Keratinocyte (primary cell): Measurements from ENCODE around the gene LTBR. TPM values are rescaled to one million over a fixed set of nuclear protein-coding genes. Genes with fewer than 3 reads are reported as not detected.

Experiments used
- DNase-seq: peaks from one replicate; pipeline ENCODE4 v3.0.0-alpha.2; 2011; ENCODE audit warnings: low read depth, missing footprints, low spot score
- FAIRE-seq: peaks from 2 replicates; lab custom pipeline; 2011; peaks lifted over from hg19 to GRCh38; lab: Jason Lieb, UNC
- H2AFZ ChIP-seq: 2 replicates; pipeline ENCODE4 v1.6.0; 2012; ENCODE audit warnings: low read length, control low read depth, inconsistent platforms; ENCODE audit not compliant: control insufficient read depth
- H3K27ac ChIP-seq: 2 replicates; pipeline ENCODE4 v1.5.1; 2011; ENCODE audit warnings: low read length; ENCODE audit not compliant: control insufficient read depth, insufficient read depth
- H3K27me3 ChIP-seq: 3 replicates; pipeline ENCODE4 v1.6.0; 2011; ENCODE audit warnings: low read length; ENCODE audit not compliant: control insufficient read depth, insufficient read depth; ENCODE audit errors: extremely low read depth
- H3K36me3 ChIP-seq, 2 experiments: 2 replicates in 1 of 2; 3 replicates in 1 of 2; pipeline ENCODE4 v1.5.1; 2011; ENCODE audit warnings: low read length in 2 of 2, mild to moderate bottlenecking in 1 of 2; ENCODE audit not compliant: control insufficient read depth in 2 of 2, insufficient read depth in 2 of 2; ENCODE audit errors: extremely low read depth in 1 of 2
- H3K4me1 ChIP-seq: 3 replicates; pipeline ENCODE4 v1.5.1; 2011; ENCODE audit warnings: low read length; ENCODE audit not compliant: control insufficient read depth, insufficient read depth; ENCODE audit errors: extremely low read depth
- H3K4me2 ChIP-seq: 3 replicates; pipeline ENCODE4 v1.6.0; 2011; ENCODE audit warnings: low read depth, low read length; ENCODE audit not compliant: control insufficient read depth, insufficient read depth; ENCODE audit errors: extremely low read depth
- H3K4me3 ChIP-seq, 3 experiments: fragments of 200-600 bp in 1 of 3; sonication (generic) in 1 of 3; 2 replicates in 2 of 3; 3 replicates in 1 of 3; pipeline ENCODE4 v1.5.1; 2011 to 2016; ENCODE audit warnings: low read length in 3 of 3, mild to moderate bottlenecking in 3 of 3, control low read depth in 2 of 3, inconsistent platforms in 1 of 3, low read depth in 1 of 3, mixed read lengths in 1 of 3, mixed run types in 1 of 3, moderate library complexity in 1 of 3; ENCODE audit not compliant: control insufficient read depth in 2 of 3, insufficient read depth in 2 of 3; ENCODE audit errors: extremely low read depth in 1 of 3
- H3K79me2 ChIP-seq: 2 replicates; pipeline ENCODE4 v1.6.0; 2012; ENCODE audit warnings: low read length; ENCODE audit not compliant: control insufficient read depth, insufficient read depth
- H3K9ac ChIP-seq: 3 replicates; pipeline ENCODE4 v1.6.0; 2011; ENCODE audit warnings: low read length; ENCODE audit not compliant: control insufficient read depth, insufficient read depth; ENCODE audit errors: extremely low read depth
- H3K9me1 ChIP-seq: 3 replicates; pipeline ENCODE4 v1.6.0; 2011; ENCODE audit warnings: low read length; ENCODE audit not compliant: control insufficient read depth, insufficient read depth; ENCODE audit errors: extremely low read depth
- H3K9me3 ChIP-seq: 2 replicates; pipeline ENCODE4 v1.5.1; 2012; ENCODE audit warnings: low read depth, low read length; ENCODE audit not compliant: control insufficient read depth
- H4K20me1 ChIP-seq: 3 replicates; pipeline ENCODE4 v1.6.0; 2011; ENCODE audit warnings: low read length; ENCODE audit not compliant: control insufficient read depth, insufficient read depth; ENCODE audit errors: extremely low read depth
- EZH2 ChIP-seq: IDR thresholded peaks from one replicate; pipeline ENCODE4 v1.6.1; 2012; ENCODE audit warnings: inconsistent platforms, mild to moderate bottlenecking, low read length, moderate library complexity
- dilution Hi-C: fragments of 300-500 bp; cut with MboI; formaldehyde crosslinking; loops from one replicate; pipeline ENCODE4 v1.7.0; 2020; ENCODE audit warnings: low sequenced_read_pairs; ENCODE audit not compliant: extremely low pct_ligation_motif_present
- polyA plus RNA-seq, 5 experiments: library from polyadenylated mRNA; depleted of rRNA in 3 of 5; stranded (reverse) in 3 of 5; stranded (forward) in 1 of 5; unstranded in 1 of 5; fragments of >200 nt; gene quantifications; 1 replicate in 1 of 5; 2 replicates in 3 of 5; 3 replicates in 1 of 5; pipeline versions ENCODE4 v1.2.1 to v1.2.3, GENCODE V29; 2011 to 2012; ENCODE audit warnings: missing spikeins in 2 of 5, low read depth in 1 of 5, low replicate concordance in 1 of 5
- TF ChIP-seq, protein P1 (sequence below), 3 experiments: IDR thresholded peaks in 1 of 3; conservative IDR thresholded peaks in 1 of 3; optimal IDR thresholded peaks in 1 of 3; 2 replicates in 2 of 3; 3 replicates in 1 of 3; pipeline versions ENCODE3 to v1.5.1; 2011; ENCODE audit warnings: low read length in 3 of 3, mild to moderate bottlenecking in 3 of 3, moderate library complexity in 2 of 3, control low read depth in 1 of 3, inconsistent platforms in 1 of 3; ENCODE audit not compliant: insufficient read depth in 2 of 3; ENCODE audit errors: extremely low read depth in 1 of 3

The LTBR gene
- polyA plus RNA-seq, 1 donor (not counting 4 experiments of a cell fraction or from before 2014, with no cell fraction given): 42.7 TPM

DNA sequence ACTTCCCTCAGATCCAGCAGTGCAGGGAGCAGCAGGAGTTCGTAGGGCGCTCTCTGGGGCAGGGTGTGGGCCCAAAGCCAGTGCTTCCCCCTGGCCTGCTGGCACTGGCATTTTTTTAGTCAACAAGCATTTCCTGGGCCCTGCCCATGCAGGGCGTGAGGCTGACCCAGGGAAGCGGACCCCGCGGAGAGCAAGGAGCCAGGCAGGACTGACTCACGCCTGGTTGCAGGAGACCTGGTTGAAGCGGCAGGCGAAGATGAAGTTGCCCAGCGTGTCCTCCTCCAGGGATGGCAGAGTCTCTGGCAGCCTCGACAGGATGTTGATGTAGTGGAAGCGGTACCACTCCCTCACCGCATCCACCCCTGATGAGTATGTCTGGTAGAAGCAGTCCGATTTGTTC, 22.1 kb upstream of the LTBR start:
- TF ChIP-seq, protein P1, sequence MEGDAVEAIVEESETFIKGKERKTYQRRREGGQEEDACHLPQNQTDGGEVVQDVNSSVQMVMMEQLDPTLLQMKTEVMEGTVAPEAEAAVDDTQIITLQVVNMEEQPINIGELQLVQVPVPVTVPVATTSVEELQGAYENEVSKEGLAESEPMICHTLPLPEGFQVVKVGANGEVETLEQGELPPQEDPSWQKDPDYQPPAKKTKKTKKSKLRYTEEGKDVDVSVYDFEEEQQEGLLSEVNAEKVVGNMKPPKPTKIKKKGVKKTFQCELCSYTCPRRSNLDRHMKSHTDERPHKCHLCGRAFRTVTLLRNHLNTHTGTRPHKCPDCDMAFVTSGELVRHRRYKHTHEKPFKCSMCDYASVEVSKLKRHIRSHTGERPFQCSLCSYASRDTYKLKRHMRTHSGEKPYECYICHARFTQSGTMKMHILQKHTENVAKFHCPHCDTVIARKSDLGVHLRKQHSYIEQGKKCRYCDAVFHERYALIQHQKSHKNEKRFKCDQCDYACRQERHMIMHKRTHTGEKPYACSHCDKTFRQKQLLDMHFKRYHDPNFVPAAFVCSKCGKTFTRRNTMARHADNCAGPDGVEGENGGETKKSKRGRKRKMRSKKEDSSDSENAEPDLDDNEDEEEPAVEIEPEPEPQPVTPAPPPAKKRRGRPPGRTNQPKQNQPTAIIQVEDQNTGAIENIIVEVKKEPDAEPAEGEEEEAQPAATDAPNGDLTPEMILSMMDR (optimal IDR thresholded peaks at IDR 0.05 in 1 of 3, IDR thresholded peaks at IDR 0.05 in 1 of 3, conservative IDR thresholded peaks at IDR 0.05 in 1 of 3; ENCODE audit: extremely low read depth in 1 of 3, insufficient read depth in 2 of 3, low read length in 3 of 3): no peak
- no peak for TF ChIP-seq EZH2
- no peak for FAIRE-seq
- Histone ChIP-seq H4K20me1 (no peaks in the 10 kb centered on the region), H3K79me2 (no peaks in the 10 kb centered on the region), H2AFZ (no peak overlapping the region), H3K9me1 (no peaks in the 10 kb centered on the region), H3K4me2 (no peak overlapping the region), H3K4me3 (no peak overlapping the region), H3K9ac (no peak overlapping the region), H3K9me3 (no peaks in the 10 kb centered on the region), H3K27ac (no peak overlapping the region), H3K27me3 (no peaks in the 10 kb centered on the region), H3K4me1 (peaks cover 12% of the 10 kb centered on the region), H3K36me3 (peaks cover 0 to 2% of the 10 kb centered on the region in 2 experiments)
- no peak for DNase-seq
- dilution Hi-C loops: no loop called here

DNA sequence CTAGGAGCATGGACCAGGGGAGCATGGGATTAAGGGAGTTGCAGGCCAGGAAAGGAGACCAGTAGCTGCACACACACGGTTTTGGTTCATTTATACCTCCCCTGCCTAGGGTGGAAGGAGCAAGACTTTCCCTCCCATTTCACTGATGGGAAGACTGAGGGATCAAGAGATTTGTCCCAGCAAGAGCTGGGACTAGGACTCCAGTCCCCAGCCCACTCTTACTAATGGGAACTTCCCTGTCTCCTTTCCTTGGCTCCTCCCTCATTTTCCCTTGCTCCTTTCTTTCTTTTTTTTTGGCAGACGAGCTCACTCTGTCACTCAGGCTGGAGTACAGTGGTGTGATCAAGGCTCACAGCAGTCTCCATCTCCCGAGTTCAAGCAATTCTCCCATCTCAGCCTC, 21.6 kb upstream of the LTBR start:
- Histone ChIP-seq H3K9ac (no peak overlapping the region), H3K9me3 (no peaks in the 10 kb centered on the region), H2AFZ (no peak overlapping the region), H3K9me1 (no peaks in the 10 kb centered on the region), H3K4me1 (peaks cover 12% of the 10 kb centered on the region), H4K20me1 (no peaks in the 10 kb centered on the region), H3K36me3 (peaks cover 0 to 2% of the 10 kb centered on the region in 2 experiments), H3K27me3 (no peaks in the 10 kb centered on the region), H3K79me2 (no peaks in the 10 kb centered on the region), H3K4me2 (no peak overlapping the region), H3K4me3 (no peak overlapping the region), H3K27ac (no peak overlapping the region)
- TF ChIP-seq, protein P1 (optimal IDR thresholded peaks at IDR 0.05 in 1 of 3, IDR thresholded peaks at IDR 0.05 in 1 of 3, conservative IDR thresholded peaks at IDR 0.05 in 1 of 3; ENCODE audit: extremely low read depth in 1 of 3, insufficient read depth in 2 of 3, low read length in 3 of 3): no peak
- TF ChIP-seq EZH2: no peak
- DNase-seq: no peak
- FAIRE-seq: no peak
- dilution Hi-C loops: no loop called here
